Measurements from ENCODE around the gene C1QTNF3. TPM values are rescaled to one million over a fixed set of nuclear protein-coding genes. Genes with fewer than 3 reads are reported as not detected.

The C1QTNF3 gene
- total RNA-seq, 1 donor from 2014 or later, result 9.8 TPM

DNA sequence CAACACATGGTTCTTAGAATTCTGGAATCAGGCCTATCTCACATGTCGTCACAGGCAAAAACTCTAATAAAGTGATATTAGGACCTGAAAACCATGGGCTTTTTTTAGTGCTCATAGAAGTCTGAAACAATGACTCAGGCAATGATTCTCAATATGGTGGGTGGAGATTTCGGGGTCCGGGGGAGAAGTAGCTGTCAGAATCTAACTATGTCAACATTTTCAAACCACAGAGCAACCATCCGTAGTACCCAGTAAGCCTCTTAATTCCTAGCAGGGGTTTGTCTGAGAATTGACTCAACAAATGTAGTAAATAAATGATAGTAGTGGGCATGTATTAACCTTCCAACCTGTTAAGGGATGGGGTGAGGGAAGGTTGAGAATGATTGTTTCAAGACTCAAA, 37.8 kb downstream of the C1QTNF3 start:
- no peaks in the 10 kb centered on the region for H3K9me3 Mint-ChIP-seq
- H3K4me3 Mint-ChIP-seq, result no peak overlapping the region
- no peak for DNase-seq (ENCODE audit: low spot score in 2 of 2, unreplicated experiment in 2 of 2)
- no peaks in the 10 kb centered on the region for H3K27me3 Mint-ChIP-seq (ENCODE audit: low read depth)
- no peak overlapping the region for H3K27ac Mint-ChIP-seq
- H3K36me3 Mint-ChIP-seq, result peaks cover 15% of the 10 kb centered on the region
- peaks cover 36% of the 10 kb centered on the region for H3K4me1 Mint-ChIP-seq
- TF ChIP-seq, protein P1, sequence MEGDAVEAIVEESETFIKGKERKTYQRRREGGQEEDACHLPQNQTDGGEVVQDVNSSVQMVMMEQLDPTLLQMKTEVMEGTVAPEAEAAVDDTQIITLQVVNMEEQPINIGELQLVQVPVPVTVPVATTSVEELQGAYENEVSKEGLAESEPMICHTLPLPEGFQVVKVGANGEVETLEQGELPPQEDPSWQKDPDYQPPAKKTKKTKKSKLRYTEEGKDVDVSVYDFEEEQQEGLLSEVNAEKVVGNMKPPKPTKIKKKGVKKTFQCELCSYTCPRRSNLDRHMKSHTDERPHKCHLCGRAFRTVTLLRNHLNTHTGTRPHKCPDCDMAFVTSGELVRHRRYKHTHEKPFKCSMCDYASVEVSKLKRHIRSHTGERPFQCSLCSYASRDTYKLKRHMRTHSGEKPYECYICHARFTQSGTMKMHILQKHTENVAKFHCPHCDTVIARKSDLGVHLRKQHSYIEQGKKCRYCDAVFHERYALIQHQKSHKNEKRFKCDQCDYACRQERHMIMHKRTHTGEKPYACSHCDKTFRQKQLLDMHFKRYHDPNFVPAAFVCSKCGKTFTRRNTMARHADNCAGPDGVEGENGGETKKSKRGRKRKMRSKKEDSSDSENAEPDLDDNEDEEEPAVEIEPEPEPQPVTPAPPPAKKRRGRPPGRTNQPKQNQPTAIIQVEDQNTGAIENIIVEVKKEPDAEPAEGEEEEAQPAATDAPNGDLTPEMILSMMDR (IDR thresholded peaks at IDR 0.05; ENCODE audit: unreplicated experiment), result no peak

DNA sequence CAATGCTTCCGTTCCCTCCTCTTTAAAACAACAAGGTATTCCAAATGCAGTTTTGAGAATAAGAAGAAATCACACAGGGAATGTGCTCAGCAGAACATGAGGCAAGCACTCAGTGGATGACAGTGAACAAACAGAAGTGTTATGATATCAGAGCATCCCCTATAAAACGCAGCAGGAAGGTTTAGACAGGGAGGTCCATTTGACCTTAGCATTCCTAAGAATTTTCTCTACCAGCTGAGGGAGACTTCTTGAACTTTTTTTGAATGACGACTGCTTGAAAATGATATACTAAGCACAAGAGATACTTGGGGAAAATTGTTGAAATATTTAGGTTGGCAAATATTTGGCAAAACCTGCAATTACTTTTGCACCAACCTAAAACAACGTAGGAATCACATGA, 39.1 kb downstream of the C1QTNF3 start:
- DNase-seq (ENCODE audit: low spot score in 2 of 2, unreplicated experiment in 2 of 2), result no peak
- H3K9me3 Mint-ChIP-seq, result no peaks in the 10 kb centered on the region
- peaks cover 15% of the 10 kb centered on the region for H3K36me3 Mint-ChIP-seq
- TF ChIP-seq, protein P1 (IDR thresholded peaks at IDR 0.05; ENCODE audit: unreplicated experiment), result no peak
- H3K4me3 Mint-ChIP-seq, result no peak overlapping the region
- H3K27ac Mint-ChIP-seq, result no peak overlapping the region
- H3K4me1 Mint-ChIP-seq, result peaks cover 28% of the 10 kb centered on the region
- H3K27me3 Mint-ChIP-seq (ENCODE audit: low read depth), result no peaks in the 10 kb centered on the region

DNA sequence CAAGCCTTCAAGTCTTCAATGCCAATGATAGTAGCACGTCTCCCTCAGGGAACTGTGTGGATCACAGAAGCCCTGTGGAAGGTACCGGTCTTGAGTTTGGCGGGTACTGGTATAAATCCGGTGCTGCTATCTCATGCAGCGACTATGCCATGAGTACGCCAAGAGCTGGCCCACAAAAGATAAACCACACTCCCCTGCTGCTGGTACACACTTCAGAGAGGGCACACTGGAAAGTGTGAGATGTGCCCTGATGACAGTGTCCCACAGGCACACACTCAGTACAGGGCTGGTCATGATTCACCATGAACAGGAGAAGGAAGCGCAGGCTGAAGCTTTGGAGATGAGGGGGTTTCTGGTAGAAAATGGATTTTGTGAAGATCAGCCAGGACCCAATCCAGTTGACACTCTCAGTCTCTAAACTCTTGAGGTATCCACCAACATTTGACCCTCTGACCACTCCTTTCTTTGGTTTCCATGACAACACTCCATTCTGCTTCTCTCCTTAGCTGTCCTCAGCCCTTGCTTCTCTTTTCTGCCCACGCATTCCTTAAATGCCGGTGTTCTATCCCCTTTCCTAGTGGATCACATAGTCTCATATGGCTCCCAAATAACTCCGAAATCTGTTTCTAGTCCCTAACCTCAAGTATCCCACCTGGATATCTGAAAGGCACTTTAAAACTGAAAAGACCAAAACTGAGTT, 40.2 kb downstream of the C1QTNF3 start:
- TF ChIP-seq, protein P1 (IDR thresholded peaks at IDR 0.05; ENCODE audit: unreplicated experiment), result no peak
- H3K27me3 Mint-ChIP-seq (ENCODE audit: low read depth), result no peaks in the 10 kb centered on the region
- no peak for DNase-seq (ENCODE audit: low spot score in 2 of 2, unreplicated experiment in 2 of 2)
- peak overlapping the region; percentile 48 for H3K27ac Mint-ChIP-seq
- peaks cover 22% of the 10 kb centered on the region for H3K4me1 Mint-ChIP-seq
- H3K36me3 Mint-ChIP-seq, result peaks cover 18% of the 10 kb centered on the region
- no peaks in the 10 kb centered on the region for H3K9me3 Mint-ChIP-seq
- H3K4me3 Mint-ChIP-seq, result no peak overlapping the region

DNA sequence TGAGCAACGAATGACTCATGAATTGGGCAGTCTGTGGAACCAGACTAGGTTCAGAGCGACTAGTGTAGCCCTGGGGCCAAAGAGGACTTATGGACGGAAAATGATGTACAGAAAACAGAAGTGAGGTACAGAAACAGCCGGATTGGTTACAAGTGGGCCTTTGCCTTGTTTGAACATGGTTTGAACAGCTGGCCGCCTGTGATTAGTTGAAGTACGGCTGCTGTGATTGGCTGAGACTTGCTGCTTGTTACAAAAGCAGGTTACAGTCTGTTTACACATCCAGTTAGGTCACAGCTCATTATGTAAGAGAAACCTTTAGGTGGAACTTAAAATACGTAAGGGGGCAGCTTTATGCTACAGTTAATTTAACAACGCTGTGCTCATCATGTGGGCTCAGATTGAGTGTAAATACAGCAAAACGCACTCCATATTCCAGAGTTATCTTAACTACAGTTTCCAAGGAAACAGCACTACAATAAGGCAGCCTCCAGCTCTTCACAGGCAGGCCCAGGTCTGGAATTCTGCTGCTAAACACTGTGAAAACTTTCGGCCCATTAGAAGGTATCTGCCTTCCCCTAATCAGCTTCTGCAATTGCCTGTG, 41.7 kb downstream of the C1QTNF3 start:
- TF ChIP-seq, protein P1 (IDR thresholded peaks at IDR 0.05; ENCODE audit: unreplicated experiment), result no peak
- no peak for DNase-seq (ENCODE audit: low spot score in 2 of 2, unreplicated experiment in 2 of 2)
- no peaks in the 10 kb centered on the region for H3K9me3 Mint-ChIP-seq
- peaks cover 18% of the 10 kb centered on the region for H3K36me3 Mint-ChIP-seq
- H3K4me3 Mint-ChIP-seq, result no peak overlapping the region
- H3K27me3 Mint-ChIP-seq (ENCODE audit: low read depth), result no peaks in the 10 kb centered on the region
- peak overlapping the region; percentile 27 for H3K27ac Mint-ChIP-seq
- H3K4me1 Mint-ChIP-seq, result peaks cover 15% of the 10 kb centered on the region

DNA sequence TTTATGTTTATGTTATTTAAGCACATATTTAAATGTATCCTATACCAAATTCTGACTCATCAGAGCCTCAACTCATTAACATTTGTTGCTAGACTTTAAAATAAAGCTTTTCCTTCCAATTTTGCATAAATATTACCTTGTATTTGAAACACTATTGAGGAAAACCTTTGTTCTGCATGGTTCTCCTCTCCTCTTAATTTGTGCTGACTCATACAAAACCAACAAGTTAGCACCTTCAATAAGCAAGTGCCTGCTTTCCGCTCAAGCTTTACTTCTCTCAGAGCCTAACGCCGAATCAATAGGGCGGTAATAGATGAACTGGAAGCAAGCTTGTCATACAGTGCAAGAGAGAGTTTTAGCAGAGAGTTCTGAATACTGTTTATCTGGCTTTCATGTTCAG, 43.0 kb downstream of the C1QTNF3 start:
- TF ChIP-seq, protein P1 (IDR thresholded peaks at IDR 0.05; ENCODE audit: unreplicated experiment), result no peak
- H3K36me3 Mint-ChIP-seq, result peaks cover 18% of the 10 kb centered on the region
- no peak overlapping the region for H3K4me3 Mint-ChIP-seq
- no peaks in the 10 kb centered on the region for H3K27me3 Mint-ChIP-seq (ENCODE audit: low read depth)
- H3K27ac Mint-ChIP-seq, result no peak overlapping the region
- peaks cover 15% of the 10 kb centered on the region for H3K4me1 Mint-ChIP-seq
- DNase-seq (ENCODE audit: low spot score in 2 of 2, unreplicated experiment in 2 of 2), result no peak
- H3K9me3 Mint-ChIP-seq, result no peaks in the 10 kb centered on the region

Measured in mesothelial cell of epicardium (in vitro differentiated cells).